GF-D8 (cell line): ENCODE results near the gene BTBD6.

Source experiments
- DNase-seq: peaks from one replicate; lab custom pipeline; 2025; lab: John Stamatoyannopoulos, UW

BTBD6 gene

DNA sequence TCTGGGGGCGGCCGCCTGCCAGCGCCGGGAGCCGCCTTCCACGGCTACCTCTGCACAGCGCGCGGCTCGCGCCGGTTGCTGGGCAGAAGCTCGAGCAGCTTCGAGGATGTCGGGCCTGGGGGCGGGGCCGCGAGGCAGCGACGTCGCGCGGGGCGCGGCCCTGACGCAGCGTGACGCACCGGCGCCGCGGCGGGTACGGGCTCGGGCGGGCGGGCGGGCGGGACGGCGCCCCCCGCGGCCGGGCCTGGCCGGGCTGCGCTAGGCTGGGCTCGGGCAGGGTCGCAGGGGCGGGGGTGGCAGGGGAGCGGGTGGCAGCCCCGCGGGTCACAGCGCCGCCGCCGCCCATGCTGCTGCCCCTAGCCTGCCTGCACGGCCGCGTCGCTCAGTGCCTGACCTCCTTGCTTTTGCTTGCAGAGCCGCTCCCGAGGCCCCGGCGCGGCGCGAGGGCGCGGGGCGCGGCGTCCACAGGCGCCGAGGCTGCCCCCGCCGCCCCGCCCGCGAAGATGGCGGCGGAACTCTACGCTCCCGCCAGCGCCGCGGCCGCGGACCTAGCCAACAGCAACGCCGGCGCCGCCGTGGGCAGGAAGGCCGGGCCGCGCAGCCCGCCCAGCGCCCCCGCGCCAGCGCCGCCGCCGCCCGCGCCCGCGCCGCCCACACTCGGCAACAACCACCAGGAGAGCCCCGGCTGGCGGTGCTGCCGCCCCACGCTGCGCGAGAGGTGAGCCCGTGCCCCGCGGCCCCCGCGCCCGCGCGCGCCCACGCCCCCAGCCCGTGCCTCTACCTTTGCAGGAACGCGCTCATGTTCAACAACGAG lies at the start of gene BTBD6:
Gene BTBD6 (plus strand): TSS at position 166 of the 814 bp plus-strand sequence. CDS start 179 bp downstream, at position 345.
- DNase-seq = no peak

- no peak for DNase-seq
Observed at GRCh38 chr14:105198588-105198987, 49.7 kb upstream of the BTBD6 start.

DNA sequence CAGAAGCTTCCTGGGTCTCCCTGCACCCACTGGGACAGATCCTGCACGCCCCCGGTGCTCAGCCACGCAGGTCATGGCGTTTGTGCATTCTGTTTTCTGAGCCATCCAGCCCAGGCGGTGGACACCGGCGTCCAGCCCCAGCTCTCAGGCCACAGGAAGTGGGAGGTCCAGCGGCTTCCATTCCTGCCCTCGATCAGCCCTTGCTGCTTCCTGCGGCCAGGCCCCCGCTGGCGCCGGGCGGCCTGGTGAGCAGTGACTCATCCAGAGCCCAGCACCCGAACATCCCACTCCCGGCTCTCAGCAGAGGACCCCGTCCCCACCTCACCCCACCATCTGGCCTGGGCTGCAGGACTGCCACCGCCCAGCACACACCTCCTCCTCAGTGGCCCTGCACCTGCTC lies 49.2 kb upstream of the BTBD6 start:
- DNase-seq = no peak

DNA sequence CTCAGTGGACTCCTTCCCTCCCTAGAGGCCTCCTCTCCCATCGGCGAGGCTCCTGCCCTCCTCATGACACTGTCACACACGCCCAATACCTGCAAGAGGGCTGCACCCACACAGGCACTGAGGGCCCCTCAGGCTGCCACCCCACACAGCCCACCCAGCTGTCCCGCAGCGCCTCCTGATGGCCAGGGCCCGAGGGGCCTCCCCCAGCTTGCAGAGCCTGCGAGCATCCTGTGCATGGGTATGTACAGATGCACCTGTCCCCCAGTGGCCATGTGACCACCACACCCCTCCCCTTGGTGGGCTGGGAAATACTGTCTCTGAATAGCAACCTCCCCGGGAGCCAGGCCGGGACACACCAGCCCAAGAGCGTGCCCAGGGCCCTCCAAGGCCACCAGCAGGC lies 48.3 kb upstream of the BTBD6 start:
- no peak for DNase-seq

DNA sequence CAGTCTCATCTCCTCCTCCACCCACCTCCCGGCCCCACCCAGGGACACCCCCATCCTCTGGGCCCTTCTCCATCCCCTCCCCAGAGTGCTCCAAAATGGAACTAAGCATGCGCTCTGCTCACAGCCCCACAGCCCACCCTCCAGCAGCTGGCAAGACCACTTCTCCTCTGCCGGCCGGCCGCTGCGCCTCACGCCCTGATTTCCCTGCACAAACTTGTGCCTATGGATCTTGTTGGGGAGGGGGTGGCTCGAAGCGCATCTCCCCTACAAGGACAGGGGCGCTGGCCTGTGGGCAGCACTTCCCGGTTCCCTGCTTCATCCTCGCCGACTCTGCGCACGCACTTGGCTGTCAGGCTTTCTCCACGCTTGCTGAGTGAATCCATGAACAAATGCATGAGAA lies 47.7 kb upstream of the BTBD6 start:
- no peak for DNase-seq

DNA sequence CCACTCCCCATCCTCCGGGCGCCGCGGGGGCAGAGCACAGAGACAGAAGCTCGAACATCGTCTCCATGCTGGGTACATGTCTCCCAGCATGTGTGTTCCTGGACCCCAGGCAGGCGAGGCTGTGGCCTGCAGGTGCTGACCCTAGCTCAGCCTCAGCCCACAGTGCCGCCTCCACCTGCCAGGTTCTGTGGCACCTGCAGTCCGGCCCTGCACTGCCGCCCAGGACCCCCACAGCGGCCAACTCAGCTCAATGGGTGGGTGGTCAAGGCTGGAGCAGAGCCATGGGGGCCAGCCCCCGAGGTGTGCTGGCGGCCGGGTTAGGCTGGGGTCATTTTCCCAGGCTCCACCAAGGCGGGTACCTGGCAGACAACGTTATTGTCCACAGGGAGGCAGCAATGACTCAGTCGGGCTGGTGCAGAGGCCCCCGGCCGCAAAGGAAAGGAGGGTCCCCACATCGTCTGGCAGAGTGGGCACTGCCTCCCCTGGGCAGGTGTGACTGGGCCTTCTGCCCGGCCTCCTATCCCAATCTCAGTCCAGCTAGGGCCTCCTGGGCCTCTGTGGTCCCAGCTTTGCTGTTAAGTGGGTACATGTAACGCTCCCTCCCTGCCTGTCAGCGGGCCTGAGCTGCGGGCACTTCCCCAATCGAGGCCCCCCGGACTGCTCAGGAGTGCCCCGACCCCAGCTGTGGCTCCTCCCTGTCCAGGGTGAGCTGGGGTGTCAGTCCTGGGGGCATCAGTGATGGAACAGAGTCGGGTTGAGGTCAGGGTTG lies 47.0 kb upstream of the BTBD6 start:
- no peak for DNase-seq

DNA sequence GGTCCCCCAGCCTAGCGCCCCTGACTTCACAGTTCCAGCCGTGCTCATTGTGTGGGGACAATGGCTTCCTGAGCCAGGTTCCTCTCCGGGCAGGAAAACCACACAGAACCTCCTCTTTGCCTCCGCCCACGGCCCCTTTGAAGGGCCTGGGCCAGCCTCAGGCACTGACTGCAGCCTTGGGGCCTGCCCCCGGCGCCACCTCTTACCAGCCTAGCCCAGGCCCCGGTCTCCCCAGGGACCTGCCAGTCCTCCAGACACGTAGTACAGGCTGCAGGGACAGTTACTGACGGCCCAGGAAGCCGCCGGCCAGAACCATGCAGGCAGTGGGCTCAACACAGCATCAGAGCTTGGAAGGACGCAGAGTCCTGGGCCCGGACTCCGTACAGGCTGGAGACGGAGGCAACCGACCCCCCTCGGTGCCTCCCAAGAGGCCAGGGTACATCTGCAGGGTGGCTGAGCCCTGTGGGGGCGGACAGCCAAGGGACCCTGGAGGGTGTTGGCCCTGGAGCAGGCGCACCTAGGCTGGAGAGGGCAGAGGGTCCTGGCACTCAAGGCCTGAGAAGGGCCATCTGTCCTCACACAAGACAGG lies 46.3 kb upstream of the BTBD6 start:
- peak; percentile 61 for DNase-seq

DNA sequence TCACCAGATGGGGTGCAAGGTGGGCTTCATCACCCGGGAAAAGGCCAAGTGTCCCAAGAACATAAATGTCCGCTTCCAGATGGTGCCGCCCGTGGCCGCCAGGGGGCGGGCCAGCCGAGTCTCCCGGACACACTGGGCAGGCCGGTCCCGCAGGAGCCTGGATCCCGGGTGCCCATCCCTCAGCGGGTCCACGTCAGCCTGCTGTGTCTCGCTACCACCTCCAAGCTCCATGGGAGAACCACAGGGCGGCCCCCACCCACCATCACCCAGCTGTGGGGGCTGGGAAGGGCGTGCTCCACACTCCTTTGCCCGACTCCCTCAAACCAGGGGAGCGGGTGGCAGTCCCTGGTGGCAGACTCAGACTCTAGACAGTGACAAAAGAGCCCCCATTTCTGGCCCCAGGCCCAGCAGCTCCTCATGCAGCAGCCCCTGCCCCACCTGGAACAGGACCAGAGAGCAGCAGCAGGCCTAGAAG lies 45.2 kb upstream of the BTBD6 start:
- DNase-seq = no peak

DNA sequence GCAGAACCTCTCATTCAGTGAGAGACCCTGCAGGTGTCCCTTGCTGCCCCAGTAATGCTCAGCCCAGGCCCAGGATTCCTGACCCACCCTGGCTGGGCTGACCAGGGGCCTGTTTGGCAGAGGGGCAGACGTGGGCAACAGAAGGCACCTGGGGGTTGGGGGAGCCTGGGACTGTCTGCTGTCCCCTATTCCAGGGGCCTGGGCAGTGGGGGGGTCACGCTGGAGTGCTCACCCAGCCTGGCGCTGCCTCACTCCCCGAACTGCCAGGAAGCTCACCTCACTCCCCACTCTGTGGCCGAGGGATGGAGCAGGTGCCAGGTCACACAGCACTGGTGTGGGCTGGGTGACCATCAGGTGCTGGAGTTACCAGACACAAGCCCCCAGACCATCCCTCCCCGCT lies 44.6 kb upstream of the BTBD6 start:
- no peak for DNase-seq

DNA sequence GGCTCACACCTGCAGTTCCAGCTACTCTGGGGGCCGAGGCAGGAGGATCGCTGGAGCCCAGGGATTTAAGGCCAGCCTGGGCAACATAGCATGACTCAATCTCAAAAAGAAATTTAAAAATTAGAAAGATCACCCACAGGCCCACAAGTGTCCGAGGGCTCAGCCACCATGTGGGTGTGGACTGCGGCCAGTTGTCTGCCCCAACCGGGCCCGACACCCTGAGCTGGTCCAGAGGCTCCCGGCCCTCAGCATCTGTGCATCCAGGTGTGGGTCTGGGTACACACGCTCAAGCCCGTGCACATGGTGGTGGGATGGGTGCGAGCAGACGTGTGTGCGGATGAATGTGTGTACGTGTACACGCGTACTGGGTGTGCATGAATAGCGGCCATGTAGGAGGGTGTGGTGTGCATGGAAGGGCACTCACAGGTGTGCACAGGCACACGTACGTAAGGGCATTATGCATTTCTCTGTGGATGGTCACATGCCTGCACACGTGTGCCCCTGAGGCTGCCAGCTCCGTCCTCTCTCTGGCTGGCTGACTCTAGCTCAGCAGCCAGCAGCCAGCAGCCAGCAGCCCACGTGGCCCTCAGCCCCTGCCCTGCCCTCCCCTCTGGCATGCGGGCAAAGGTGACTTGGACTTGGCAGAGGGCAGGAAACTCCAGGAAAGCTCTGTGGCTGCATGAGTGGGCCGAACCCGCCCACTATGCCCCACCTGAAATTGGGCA lies 44.0 kb upstream of the BTBD6 start:
- no peak for DNase-seq

GRCh38 chr14:105204931-105205672 lies 43.2 kb upstream of the BTBD6 start:
- no peak for DNase-seq

- no peak for DNase-seq
Observed at GRCh38 chr14:105205673-105206208, 42.6 kb upstream of the BTBD6 start.

DNA sequence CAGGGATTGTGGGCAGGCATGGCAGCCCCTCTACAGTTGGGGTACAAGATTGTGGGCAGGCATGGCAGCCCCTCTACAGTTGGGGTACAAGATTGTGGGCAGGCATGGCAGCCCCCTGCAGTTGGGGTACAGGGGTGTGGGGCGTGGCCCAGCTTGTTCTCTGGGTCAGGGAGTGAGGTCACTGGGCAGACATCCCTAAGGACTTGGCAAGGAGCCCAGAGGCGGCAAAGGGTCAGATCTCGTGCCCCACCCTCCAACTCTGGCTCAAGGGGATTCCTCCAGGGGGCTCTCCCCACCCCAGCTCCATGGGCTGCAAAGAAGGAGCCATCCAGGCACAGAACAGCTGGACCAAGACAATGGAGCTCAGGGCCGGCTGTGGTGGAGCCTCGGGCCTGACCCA lies 41.5 kb upstream of the BTBD6 start:
- DNase-seq = no peak

GRCh38 chr14:105207460-105207901 lies 40.9 kb upstream of the BTBD6 start:
- DNase-seq = no peak

DNA sequence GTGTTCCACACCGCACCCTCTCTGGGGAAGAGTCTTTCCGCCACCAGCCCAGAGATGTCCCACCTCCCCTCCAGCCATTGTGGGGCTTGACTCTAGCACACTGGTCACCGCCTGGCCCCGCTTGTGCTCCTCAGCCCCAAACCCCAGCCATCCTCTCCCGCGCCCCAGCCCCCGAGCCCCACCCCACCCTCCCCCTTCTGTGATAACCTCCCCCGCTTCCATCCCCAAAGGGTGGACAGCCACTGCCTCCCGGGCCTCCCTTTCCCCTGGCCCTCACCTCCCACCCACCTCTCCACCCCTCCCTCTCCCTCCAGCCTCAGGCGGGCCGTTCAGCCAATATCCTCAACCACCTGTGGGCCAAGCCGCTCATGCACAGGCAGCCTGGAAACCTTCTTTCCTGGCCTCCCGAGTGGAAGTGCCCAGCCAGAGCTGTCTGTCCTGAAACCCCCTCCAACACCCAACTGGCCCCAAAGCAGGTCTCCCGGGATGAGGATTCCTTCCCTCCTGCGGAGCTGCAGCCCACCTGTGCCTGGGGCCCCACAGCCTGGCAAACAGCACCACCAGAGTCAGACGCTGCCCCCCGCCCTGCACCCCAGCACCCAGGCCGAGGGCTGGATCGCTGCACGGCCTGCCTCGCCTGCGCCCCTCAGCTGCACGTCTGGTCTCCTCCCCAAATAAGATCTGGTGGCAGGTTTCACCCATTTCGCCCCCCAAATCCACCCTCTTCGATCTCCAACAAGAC lies 40.2 kb upstream of the BTBD6 start:
- no peak for DNase-seq

GRCh38 chr14:105208738-105209075 lies 39.6 kb upstream of the BTBD6 start:
- no peak for DNase-seq

- no peak for DNase-seq
Observed at GRCh38 chr14:105209091-105209490, 39.2 kb upstream of the BTBD6 start.

DNA sequence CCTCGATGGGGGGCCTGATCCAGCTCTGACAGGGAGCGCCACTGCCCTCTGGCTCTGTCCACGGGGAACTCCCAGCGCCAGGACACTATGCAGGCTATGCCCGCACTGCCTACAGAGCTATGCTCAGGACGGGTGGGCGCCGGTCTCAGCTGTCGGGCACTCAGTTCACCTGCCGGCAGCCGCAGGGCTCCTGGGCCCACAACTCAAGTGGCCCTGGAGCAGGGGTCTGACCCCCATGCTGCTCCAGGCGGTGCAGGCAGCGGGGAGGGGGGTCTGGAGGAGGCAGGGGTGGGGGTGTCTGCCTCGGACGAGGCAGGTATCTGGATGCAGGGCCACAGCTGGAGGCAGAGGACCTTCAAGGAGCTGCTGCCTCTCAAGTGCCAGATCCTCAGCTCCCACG lies 38.7 kb upstream of the BTBD6 start:
- DNase-seq = no peak

- no peak for DNase-seq
Observed at GRCh38 chr14:105210266-105211025, 37.9 kb upstream of the BTBD6 start.
